Measurements from ENCODE around the gene TUT4.

GRCh38 chr1:52503706-52504105 is 49.2 kb downstream of the TUT4 start:
- no peak for TF ChIP-seq POLR2AphosphoS5 (IDR thresholded peaks at IDR 0.05; ENCODE audit: low read depth, low read length)
- TF ChIP-seq TAF1 (IDR thresholded peaks at IDR 0.05; ENCODE audit: borderline replicate concordance, insufficient read depth, low read length): no peak

All from PFSK-1 (cell line).